Urothelium cell line (cell line): Measurements from ENCODE around the gene MFGE8.

Source experiments
- DNase-seq: peaks from one replicate; pipeline ENCODE4 v3.0.0; 2011; ENCODE audit warnings: low spot score, mixed read lengths
- FAIRE-seq: peaks from 2 replicates; lab custom pipeline; 2011; peaks lifted over from hg19 to GRCh38; lab: Jason Lieb, UNC

MFGE8 gene

DNA sequence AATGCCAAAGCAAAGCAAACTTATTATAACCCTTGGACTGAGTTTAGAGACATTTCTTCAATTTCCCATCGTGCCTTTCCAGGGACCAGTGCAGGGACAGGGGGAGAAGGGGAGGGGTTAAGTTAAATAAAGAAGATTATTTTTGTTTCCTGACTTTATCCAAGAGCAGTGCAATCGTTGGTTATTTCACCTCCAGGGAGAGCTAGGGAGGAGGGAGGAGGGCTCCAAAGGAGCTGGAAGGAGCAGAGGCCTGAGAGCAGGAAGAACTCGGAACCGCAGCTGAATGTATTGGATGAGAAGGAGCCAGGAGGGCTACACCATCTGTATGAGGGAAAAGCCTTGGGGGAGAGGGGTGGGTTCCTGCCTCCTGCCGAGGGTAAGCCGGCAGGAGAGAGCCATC is 38.5 kb downstream of the MFGE8 start:
- DNase-seq (no peak), FAIRE-seq (no peak)

DNA sequence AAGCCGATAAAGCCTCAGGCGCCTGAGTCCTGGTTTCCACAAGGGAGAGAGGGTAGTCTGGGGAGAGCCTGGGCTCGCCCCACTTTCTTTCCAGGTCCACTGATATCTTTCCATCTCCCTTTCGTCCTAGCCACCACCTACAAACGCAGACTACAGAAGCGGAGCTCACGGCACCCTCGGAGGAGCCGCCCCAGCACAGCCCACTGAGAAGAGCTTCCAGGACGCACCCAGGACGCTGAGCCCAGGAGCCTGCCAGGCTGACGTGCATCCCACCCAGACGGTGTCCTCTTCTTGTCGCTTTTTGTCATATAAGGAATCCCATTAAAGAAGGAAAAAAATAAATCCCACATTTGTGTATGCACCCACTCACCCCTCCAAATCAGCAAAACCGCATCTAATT is 38.9 kb downstream of the MFGE8 start:
- no peak for FAIRE-seq
- DNase-seq: no peak

DNA sequence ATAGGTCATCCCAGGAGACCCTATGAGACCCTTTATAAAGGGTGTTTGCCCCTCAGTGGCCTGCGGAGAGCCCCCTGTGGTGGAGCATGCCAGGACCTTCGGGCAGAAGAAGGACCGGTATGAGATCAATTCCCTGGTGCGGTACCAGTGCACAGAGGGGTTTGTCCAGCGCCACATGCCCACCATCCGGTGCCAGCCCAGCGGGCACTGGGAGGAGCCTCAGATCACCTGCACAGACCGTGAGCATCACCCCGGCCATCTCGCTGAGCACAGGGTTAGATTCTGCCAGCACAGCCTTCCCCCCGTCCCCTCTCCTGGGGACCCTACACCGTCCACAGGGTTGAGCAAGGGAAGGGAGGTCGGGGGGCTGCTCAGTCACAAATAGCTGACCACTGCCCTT is 39.4 kb downstream of the MFGE8 start:
- FAIRE-seq (no peak), DNase-seq (no peak)

DNA sequence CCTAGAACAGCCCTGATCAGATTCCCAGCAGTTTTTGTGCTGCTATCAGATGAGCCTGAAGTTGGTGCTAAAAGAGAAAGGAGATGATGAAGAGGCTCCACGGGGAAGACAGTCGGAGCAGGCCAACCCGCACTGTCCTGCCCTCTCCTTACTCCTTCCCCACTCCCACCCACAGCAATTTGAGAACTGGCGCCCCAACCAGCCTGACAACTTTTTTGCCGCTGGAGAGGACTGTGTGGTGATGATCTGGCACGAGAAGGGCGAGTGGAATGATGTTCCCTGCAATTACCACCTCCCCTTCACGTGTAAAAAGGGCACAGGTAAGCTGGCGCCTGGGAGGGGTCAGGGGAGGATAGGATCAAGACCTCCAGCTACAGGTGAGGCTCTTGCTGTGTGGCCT is 40.5 kb downstream of the MFGE8 start:
- no peak for DNase-seq
- no peak for FAIRE-seq

DNA sequence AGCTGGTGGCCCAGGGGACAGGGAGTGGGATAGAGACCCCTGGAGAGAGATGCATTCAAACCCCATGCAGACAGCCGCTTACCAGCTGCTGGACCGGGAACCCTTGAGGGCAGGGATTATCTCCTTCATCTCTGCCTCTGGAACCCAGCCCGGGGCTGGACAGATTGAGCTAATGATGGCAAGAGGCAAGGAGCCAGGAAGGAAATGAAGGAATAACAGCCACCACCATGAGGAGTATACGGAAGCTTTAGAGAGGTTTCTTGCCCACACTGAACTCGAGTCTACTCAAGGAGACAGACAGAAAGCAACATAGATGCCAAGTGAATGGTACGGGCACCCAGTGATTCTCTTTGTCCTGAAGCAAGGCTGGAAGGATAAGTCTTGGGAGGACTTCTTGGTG is 41.1 kb downstream of the MFGE8 start:
- DNase-seq: no peak
- no peak for FAIRE-seq

DNA sequence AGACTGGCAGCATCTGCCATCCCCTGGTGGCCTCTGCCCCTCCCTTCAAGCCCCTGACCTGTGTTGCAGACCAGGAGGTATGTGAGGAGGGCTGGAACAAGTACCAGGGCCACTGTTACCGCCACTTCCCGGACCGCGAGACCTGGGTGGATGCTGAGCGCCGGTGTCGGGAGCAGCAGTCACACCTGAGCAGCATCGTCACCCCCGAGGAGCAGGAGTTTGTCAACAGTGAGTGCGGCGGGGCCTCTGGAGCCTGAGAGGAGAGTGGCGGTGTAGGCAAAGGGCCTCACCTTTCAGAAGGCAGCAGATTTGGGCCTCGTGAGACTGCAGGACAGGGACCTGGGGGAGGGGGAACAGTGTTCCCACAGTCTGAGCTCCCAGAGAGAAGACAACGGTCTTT is 41.9 kb downstream of the MFGE8 start:
- DNase-seq (no peak), FAIRE-seq (no peak)

DNA sequence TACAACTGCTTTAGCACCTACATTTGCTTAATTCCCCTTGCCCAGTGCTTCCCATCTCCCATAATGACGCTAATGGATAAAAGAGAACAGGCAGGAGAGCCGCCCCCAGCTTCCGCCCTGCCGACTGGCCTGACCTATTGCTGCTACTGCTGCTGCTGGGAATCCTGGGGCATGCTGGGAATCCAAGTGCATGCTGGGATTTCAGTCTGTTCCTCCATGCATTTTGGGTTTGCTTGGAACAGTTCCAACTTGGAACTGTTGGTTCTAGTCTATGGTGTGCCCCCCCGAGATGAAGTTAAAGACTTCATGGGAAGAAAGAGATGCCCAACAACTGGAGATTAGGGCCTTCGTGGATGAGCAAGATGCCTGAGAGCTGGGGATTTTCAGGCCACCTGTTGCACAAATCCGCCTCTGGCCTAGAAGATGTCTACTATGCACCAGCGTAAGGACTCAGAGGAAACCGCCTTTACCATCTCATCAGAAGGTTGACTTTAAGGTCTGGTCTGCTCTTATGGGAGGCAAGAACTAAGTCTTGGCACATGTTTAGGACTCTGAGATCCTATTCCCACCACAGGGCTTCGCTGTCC is 46.8 kb downstream of the MFGE8 start:
- peak; percentile 73 for FAIRE-seq

DNA sequence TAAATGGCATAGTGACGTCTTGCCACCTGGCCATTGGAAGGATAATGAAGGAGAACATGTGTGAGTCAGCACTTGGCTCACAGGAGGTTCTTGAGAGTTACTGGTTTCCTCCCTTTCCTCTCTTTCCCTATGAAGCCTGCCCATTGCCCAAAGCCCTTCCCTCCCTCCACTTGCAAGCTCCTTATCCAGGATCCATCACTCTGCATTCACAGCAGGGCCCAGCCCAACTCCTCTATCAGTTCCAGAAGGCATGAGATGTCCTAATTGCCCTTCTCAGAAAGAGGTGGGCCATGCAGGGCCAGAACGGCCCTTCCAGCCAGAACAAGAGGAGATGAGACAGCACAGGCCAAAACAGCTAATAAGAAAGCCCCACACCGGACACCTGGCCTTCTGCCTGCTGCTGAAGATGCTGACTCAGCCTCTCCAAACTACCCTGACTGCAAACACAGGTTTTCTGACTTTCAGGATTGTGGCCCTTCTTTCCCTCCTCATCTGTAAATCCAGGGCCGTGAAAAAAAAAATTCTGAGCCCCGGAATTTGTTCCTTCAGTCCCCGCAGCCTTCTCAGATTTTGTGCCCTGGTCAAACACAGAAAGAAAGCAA is 47.6 kb downstream of the MFGE8 start:
- DNase-seq: no peak
- no peak for FAIRE-seq

More for the DNA sequence above, 46.8 kb downstream of the MFGE8 start:
- DNase-seq: no peak

DNA sequence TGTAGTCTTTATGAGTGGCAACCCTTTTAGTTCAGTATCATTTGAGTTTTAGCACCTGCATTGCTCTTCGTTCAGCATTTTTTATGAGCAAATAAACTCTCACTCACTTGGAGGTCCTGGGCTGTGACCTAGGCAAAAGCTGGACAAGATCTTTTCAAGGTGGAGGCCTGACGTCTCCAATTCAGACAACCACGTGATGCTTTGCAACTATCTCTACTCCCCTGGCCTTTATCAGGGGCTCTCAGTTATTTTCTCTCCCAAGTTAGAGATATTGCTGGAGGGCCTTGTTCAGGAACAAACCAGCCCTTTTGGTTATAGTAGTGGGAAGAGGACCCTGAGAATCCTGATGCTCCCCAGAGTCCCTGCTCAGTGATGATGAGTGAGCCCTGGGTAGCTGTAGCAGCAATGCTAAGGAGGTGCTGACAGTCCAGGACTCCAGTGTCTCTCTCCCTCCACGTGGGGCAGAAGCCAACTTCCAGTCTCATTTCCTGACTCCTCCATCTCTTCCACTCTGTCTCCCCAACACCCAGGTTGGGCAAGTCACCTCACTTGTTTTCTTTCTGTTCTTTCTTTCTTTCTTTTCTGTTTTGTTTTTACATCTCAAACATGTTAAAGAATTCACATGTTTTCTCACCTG is 48.2 kb downstream of the MFGE8 start:
- no peak for DNase-seq
- FAIRE-seq: no peak

DNA sequence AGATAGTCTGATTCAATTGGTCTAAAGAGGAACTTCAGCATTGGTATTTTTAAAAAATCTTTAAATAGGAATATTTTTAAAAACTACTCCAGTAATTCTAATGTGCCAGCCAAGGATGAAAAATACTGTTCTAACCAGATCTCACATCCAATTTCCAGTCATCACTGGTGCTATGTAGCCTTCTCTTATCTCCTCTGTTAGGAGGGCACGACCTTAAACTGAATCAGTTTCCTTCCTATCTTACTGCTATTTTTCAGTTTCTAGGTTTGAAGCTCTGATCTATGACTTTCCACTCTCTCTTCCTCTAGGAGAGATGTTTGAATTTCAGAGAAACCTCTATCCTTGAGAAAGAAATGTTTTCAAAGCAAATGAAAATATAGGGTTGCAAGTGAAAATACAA is 49.8 kb downstream of the MFGE8 start:
- FAIRE-seq (no peak), DNase-seq (no peak)

DNA sequence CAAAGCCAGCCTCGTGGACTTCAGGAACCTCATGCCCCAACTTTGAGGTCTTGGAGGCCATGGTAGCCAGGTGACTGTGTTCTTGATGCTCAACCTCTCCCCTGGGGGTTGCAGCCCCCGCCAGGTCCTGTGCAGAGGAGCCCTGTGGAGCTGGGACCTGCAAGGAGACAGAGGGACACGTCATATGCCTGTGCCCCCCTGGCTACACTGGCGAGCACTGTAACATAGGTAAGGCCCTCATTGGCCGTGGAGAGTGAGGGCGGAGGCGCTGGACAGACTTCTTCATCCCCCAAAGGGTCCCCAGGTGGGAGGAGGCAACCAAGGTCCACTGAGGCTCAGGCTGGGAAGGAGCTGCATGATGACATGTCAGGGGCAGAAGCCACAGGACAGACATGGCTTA is 53.0 kb downstream of the MFGE8 start:
- no peak for DNase-seq
- no peak for FAIRE-seq

DNA sequence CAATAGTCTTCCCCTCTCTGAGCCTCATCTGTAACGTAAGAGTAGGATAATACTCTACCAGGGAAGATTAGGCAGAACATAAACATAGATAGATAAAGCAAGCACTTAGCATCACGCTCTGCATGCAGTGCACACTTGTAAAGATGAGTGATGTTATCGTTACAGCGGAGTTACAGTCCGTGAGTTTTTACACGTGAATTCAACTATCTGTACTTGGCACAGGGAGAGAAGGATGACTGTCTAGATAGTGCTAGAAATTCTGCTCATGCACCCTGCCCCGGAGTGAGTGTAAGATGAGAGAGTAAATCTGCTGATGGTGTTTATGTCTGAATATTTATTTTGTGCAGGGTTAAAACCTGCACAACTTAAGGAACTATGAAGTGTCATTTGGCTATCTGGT is 53.6 kb downstream of the MFGE8 start:
- DNase-seq (no peak), FAIRE-seq (no peak)

DNA sequence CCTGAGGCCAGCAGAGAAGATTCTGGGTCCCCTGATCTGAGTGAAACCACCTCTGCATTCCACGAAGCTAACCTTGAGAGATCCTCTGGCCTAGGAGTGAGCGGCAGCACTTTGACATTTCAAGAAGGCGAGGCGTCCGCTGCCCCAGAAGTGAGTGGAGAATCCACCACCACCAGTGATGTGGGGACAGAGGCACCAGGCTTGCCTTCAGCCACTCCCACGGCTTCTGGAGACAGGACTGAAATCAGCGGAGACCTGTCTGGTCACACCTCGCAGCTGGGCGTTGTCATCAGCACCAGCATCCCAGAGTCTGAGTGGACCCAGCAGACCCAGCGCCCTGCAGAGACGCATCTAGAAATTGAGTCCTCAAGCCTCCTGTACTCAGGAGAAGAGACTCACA is 54.2 kb downstream of the MFGE8 start:
- FAIRE-seq (no peak), DNase-seq (no peak)

DNA sequence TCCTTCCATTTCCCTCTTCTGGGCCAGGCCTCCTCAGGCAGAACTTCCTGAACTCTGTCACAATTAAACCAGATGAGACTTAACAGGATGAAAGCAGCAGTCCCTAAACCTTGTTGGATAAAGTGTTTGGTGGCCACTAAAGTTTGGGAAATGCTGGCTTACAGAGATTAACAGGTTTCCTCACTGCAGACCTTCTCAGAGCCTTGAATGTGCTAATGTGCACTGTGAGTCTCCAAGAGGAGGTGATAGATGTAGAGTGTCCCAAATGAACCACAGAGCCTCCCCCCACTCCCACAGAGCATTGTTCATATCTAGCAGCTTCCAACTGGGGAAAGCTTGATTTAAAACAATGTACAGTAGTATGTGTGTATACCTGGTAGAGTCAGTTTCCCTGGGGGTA is 60.7 kb downstream of the MFGE8 start:
- DNase-seq: no peak
- no peak for FAIRE-seq

DNA sequence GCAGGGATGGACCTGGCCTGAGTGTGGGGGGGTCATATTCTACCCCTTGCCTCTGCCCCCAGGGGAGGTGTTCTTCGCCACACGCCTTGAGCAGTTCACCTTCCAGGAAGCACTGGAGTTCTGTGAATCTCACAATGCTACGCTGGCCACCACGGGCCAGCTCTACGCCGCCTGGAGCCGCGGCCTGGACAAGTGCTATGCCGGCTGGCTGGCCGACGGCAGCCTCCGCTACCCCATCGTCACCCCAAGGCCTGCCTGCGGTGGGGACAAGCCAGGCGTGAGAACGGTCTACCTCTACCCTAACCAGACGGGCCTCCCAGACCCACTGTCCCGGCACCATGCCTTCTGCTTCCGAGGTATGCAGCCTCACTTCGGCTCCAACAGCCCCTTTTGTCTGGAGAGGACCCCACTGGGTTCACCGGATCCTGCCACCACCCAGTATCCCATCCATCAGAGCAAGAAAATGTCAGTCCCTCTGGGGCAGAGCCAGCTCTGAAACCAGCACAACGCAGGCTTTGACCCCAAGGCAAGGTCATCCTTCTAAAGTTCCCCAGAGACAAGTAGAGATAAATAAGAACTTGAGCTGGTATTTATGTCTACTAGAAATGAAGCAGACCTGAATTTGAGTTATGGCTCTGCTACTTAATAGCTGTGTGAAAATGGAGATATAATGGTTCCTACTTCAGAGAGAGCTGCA is 63.7 kb downstream of the MFGE8 start:
- FAIRE-seq (no peak), DNase-seq (no peak)
